GM12878 (cell line): ENCODE results near the gene JCHAIN. TPM values are rescaled to one million over a fixed set of nuclear protein-coding genes. Genes with fewer than 3 reads are reported as not detected.
A peak's percentile ranks its signal among the peaks of the same experiment; 100 is the strongest.

Source experiments
- BCLAF1 ChIP-seq: fragments of 450-650 bp; IDR thresholded peaks from 2 replicates; pipeline ENCODE4 v1.6.1; 2017; ENCODE audit warnings: antibody characterized with exemption, mild to moderate bottlenecking, moderate library complexity
- CEBPB ChIP-seq, 2 experiments: fragments of 150-350 bp in 1 of 2; IDR thresholded peaks; 2 replicates each; pipeline ENCODE4 v1.6.1; 2012 to 2014; ENCODE audit warnings: low read depth in 2 of 2, low read length in 2 of 2, borderline replicate concordance in 1 of 2, inconsistent platforms in 1 of 2
- CHD2 ChIP-seq: IDR thresholded peaks from 2 replicates; pipeline ENCODE4 v1.6.1; 2011; ENCODE audit warnings: low read depth, low read length, improper control_type of control experiment, borderline replicate concordance
- FOXM1 ChIP-seq: IDR thresholded peaks from 2 replicates; pipeline ENCODE4 v1.6.1; 2012; ENCODE audit warnings: low read depth, mild to moderate bottlenecking, inconsistent platforms, low read length, moderate library complexity
- IKZF1 ChIP-seq: fragments of 450-650 bp; conservative IDR thresholded peaks from 2 replicates; pipeline ENCODE4 v1.6.1; 2017; ENCODE audit warnings: antibody characterized with exemption, mild to moderate bottlenecking
- JUNB ChIP-seq: IDR thresholded peaks from 2 replicates; pipeline ENCODE4 v1.6.1; 2016; ENCODE audit warnings: antibody characterized with exemption, mild to moderate bottlenecking
- KDM1A ChIP-seq: fragments of 200-600 bp; sonication (generic); IDR thresholded peaks from 2 replicates; pipeline ENCODE4 v1.6.1; 2016; ENCODE audit warnings: borderline replicate concordance
- MEF2A ChIP-seq: IDR thresholded peaks from 2 replicates; pipeline ENCODE4 v1.6.1; 2011; ENCODE audit warnings: low read depth, mild to moderate bottlenecking, low read length, moderate library complexity; ENCODE audit not compliant: insufficient read depth
- NBN ChIP-seq: fragments of 450-650 bp; IDR thresholded peaks from 2 replicates; pipeline ENCODE4 v1.6.1; 2016
- NR2F1 ChIP-seq: fragments of 450-650 bp; conservative IDR thresholded peaks from 2 replicates; pipeline ENCODE4 v1.6.1; 2017; ENCODE audit warnings: mild to moderate bottlenecking
- REST ChIP-seq: IDR thresholded peaks from 2 replicates; pipeline ENCODE4 v1.6.1; 2012; ENCODE audit warnings: mild to moderate bottlenecking, low read depth, low read length
- RUNX3 ChIP-seq: IDR thresholded peaks from 2 replicates; pipeline ENCODE4 v1.6.1; 2012; ENCODE audit warnings: low read length, inconsistent platforms
- SMAD1 ChIP-seq: fragments of 450-650 bp; IDR thresholded peaks from 2 replicates; pipeline ENCODE4 v1.6.1; 2018; ENCODE audit warnings: mild to moderate bottlenecking, low read depth; ENCODE audit not compliant: partially characterized antibody
- SMAD5 ChIP-seq: IDR thresholded peaks from 2 replicates; pipeline ENCODE4 v1.6.1; 2016; ENCODE audit warnings: antibody characterized with exemption, low read depth
- SMC3 ChIP-seq: IDR thresholded peaks from 2 replicates; pipeline ENCODE4 v1.6.1; 2011; ENCODE audit warnings: low read length, improper control_type of control experiment, borderline replicate concordance
- SRF ChIP-seq, 2 experiments: IDR thresholded peaks; 2 replicates each; pipeline ENCODE4 v1.6.1; 2011; ENCODE audit warnings: low read depth in 2 of 2, low read length in 2 of 2, mild to moderate bottlenecking in 1 of 2, moderate library complexity in 1 of 2
- TCF7 ChIP-seq: IDR thresholded peaks from 2 replicates; pipeline ENCODE4 v1.6.1; 2014; ENCODE audit warnings: antibody characterized with exemption, borderline replicate concordance
- YBX1 ChIP-seq: fragments of 450-650 bp; IDR thresholded peaks from 2 replicates; pipeline ENCODE4 v1.6.1; 2016; ENCODE audit warnings: antibody characterized with exemption
- polyA plus RNA-seq, 11 experiments: library from polyadenylated mRNA; depleted of rRNA in 4 of 11; unstranded in 6 of 11; stranded (reverse) in 5 of 11; fragments of >200 nt; fragmentation: Nextera tagmentation in 4 of 11; fragmentation: Illumina TruSeq in 1 of 11; extraction: Ambion mirVana in 4 of 11; extraction: Trizol in 1 of 11; gene quantifications; 1 replicate in 1 of 11; 2 replicates in 10 of 11; pipeline versions ENCODE4 v1.2.1 to v1.2.3, GENCODE V29; 2011 to 2016; ENCODE audit warnings: inconsistent platforms in 2 of 11, missing spikeins in 2 of 11, low read depth in 1 of 11
- total RNA-seq, 4 experiments: library from RNA; depleted of rRNA in 3 of 4; stranded (reverse); fragments of >200 nt in 3 of 4; fragmentation: Illumina TruSeq in 1 of 4; extraction: Trizol in 1 of 4; gene quantifications; 2 replicates each; pipeline versions ENCODE4 v1.2.1 to v1.2.3, GENCODE V29; 2013 to 2021
- TF ChIP-seq, protein P1 (sequence below): fragments of 150-350 bp; IDR thresholded peaks from 2 replicates; pipeline ENCODE4 v1.6.1; 2016; ENCODE audit warnings: low read depth, low read length

JCHAIN gene
- total and polyA plus RNA-seq, 10 of the 15 experiments (the other 5 are each of a cell fraction or from before 2014, with no cell fraction given) = 188 to 1,045 (median 486) TPM

DNA sequence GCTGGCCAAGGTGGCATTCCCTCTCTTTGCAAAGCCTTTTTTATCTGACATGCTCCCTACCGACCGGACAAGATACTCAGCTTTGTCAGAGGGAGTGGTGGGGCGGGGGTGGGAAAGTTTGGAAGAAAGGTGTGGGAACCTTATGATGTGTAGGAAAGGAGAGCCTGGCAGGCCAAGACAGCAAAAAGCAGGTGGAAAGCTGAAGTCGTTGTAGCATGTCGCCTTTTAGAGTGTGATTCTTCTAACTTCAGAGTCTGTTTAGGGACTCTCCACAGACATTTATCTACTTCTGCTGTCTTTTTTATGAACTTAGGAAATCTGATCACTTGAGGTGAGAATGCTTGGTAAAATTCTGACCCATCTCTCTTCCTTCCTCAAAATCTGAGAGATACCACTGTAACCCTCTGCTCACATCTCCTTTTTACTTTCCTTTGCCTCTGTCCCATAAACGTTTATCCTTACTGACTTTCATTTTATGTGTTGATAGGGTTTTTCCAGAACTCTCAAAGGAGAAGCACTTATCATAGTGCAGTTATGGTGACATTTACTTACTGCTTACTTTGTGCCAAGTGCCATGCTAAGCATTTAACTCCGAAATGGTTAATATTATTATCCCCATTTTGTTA, 47.3 kb upstream of the JCHAIN start (continued):
- TF ChIP-seq, protein P1, sequence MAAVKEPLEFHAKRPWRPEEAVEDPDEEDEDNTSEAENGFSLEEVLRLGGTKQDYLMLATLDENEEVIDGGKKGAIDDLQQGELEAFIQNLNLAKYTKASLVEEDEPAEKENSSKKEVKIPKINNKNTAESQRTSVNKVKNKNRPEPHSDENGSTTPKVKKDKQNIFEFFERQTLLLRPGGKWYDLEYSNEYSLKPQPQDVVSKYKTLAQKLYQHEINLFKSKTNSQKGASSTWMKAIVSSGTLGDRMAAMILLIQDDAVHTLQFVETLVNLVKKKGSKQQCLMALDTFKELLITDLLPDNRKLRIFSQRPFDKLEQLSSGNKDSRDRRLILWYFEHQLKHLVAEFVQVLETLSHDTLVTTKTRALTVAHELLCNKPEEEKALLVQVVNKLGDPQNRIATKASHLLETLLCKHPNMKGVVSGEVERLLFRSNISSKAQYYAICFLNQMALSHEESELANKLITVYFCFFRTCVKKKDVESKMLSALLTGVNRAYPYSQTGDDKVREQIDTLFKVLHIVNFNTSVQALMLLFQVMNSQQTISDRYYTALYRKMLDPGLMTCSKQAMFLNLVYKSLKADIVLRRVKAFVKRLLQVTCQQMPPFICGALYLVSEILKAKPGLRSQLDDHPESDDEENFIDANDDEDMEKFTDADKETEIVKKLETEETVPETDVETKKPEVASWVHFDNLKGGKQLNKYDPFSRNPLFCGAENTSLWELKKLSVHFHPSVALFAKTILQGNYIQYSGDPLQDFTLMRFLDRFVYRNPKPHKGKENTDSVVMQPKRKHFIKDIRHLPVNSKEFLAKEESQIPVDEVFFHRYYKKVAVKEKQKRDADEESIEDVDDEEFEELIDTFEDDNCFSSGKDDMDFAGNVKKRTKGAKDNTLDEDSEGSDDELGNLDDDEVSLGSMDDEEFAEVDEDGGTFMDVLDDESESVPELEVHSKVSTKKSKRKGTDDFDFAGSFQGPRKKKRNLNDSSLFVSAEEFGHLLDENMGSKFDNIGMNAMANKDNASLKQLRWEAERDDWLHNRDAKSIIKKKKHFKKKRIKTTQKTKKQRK = no peak
- TF ChIP-seq KDM1A (no peak), RUNX3 (peak; percentile 55), IKZF1 (peak; percentile 65), SMAD5 (no peak), SMC3 (no peak), NR2F1 (no peak), TCF7 (peak; percentile 34; the same call in 1 of the 2 replicates), NBN (no peak), CHD2 (no peak), BCLAF1 (no peak), CEBPB (IDR thresholded peaks at IDR 0.05; ENCODE audit: borderline replicate concordance in 1 of 2, low read depth in 2 of 2, low read length in 2 of 2) (no peak), MEF2A (no peak), SRF (IDR thresholded peaks at IDR 0.05; ENCODE audit: low read depth in 2 of 2, low read length in 2 of 2) (no peak), JUNB (peak; percentile 43; the same call in 1 of the 2 replicates), YBX1 (no peak), SMAD1 (no peak), REST (no peak), FOXM1 (peak; percentile 79)
